DOHH2 (cell line): ENCODE results near the gene EPHB2.

Experiments used
- CTCF ChIP-seq: fragments of 200-600 bp; sonication (generic); IDR thresholded peaks from one replicate; pipeline ENCODE4 v1.5.1; 2014; ENCODE audit warnings: antibody characterized with exemption, mild to moderate bottlenecking, low read depth, low read length; ENCODE audit not compliant: poor library complexity, severe bottlenecking
- EZH2phosphoT487 ChIP-seq: fragments of 200-600 bp; sonication (generic); IDR thresholded peaks from 2 replicates; pipeline ENCODE4 v1.6.1; 2017; ENCODE audit warnings: borderline replicate concordance, mild to moderate bottlenecking, antibody characterized with exemption, low read length, moderate library complexity, mixed read lengths

GRCh38 chr1:22925111-22925510 lies 214.5 kb downstream of the EPHB2 start:
- no peak for TF ChIP-seq CTCF
- TF ChIP-seq EZH2phosphoT487, result no peak
